Mucosa of stomach (tissue), 1 donor: ENCODE data around the gene RPL11.
A peak's percentile ranks its signal among the peaks of the same experiment; 100 is the strongest.

Experiments used
- H3K27me3 ChIP-seq: one replicate; pipeline ENCODE4 v1.7.0; 2013; ENCODE audit warnings: mild to moderate bottlenecking, low read length; ENCODE audit not compliant: control insufficient read depth, insufficient read depth
- H3K36me3 ChIP-seq: one replicate; pipeline ENCODE4 v1.7.0; 2013; ENCODE audit warnings: low read length; ENCODE audit not compliant: control insufficient read depth, insufficient read depth
- H3K4me1 ChIP-seq: one replicate; pipeline ENCODE4 v1.7.0; 2013; ENCODE audit warnings: mild to moderate bottlenecking, low read length; ENCODE audit not compliant: control insufficient read depth, insufficient read depth
- H3K4me3 ChIP-seq: one replicate; pipeline ENCODE4 v1.7.0; 2013; ENCODE audit warnings: low read length
- H3K9ac ChIP-seq: one replicate; pipeline ENCODE4 v1.7.0; 2013; ENCODE audit warnings: mild to moderate bottlenecking, low read length, moderate library complexity
- H3K9me3 ChIP-seq: one replicate; pipeline ENCODE4 v1.7.0; 2013; ENCODE audit warnings: mild to moderate bottlenecking, low read length, moderate library complexity; ENCODE audit not compliant: control insufficient read depth
- donor health status: Pancreatic carcinoma.

Gene RPL11

DNA sequence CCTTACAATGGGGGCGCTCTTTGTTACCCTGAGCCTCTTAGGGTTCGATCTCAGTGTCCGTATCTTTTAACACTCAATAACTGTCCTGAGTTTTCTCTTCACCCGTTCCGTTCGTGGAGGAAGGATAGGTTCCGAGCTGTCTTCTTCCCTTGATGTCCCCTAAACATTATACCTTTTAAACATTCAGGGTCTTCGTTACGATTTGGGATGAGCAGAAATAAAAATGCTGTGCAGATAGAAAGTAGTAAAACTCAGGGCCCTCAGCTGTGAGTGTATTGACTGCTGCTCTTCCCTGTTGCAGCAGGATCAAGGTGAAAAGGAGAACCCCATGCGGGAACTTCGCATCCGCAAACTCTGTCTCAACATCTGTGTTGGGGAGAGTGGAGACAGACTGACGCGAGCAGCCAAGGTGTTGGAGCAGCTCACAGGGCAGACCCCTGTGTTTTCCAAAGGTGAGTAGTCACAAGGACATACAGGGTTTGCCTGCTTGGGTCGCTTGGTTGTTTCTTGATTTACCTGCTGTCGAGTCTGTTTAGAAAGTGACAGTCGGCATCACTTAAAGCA lies 784 bp downstream of the RPL11 start:
- H3K9ac ChIP-seq: peak overlapping the region; percentile 95
- H3K4me3 ChIP-seq: peak overlapping the region; percentile 99
- no peaks in the 10 kb centered on the region for H3K27me3 ChIP-seq
- peaks cover 21% of the 10 kb centered on the region for H3K4me1 ChIP-seq
- H3K36me3 ChIP-seq: peaks cover 9% of the 10 kb centered on the region
- H3K9me3 ChIP-seq: no peaks in the 10 kb centered on the region

DNA sequence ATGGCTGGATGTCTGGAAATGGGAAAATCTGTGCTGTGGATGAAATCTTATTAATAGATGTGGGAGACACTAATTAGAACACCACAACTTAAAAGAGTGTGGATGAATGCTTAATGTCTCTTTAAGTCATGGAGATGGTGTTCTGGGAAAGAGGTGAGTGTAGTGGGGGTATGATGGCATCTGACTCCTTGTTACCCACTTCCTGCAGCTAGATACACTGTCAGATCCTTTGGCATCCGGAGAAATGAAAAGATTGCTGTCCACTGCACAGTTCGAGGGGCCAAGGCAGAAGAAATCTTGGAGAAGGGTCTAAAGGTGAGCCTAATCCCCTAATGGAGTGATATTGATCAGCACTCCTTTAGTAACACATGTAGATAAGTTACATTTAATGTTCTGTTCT lies 2.0 kb downstream of the RPL11 start:
- Histone ChIP-seq H3K9me3 (no peaks in the 10 kb centered on the region), H3K4me1 (peaks cover 21% of the 10 kb centered on the region), H3K4me3 (no peak overlapping the region), H3K9ac (peak overlapping the region; percentile 95), H3K27me3 (no peaks in the 10 kb centered on the region), H3K36me3 (peaks cover 9% of the 10 kb centered on the region)

DNA sequence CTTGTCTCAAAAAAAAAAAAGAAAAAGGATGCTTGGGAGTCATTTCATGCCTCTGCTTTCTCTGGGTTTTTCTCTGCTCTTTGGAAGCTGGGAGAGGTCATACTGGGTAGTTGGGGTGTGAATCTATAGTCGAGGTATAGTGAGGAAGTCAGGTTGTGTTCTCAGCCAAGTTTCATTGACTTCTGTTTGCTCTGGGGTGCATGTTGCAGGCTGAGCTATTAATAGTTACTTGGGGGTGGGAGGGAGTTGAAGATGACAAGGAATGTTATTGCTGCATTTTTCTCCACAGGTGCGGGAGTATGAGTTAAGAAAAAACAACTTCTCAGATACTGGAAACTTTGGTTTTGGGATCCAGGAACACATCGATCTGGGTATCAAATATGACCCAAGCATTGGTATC lies 2.8 kb downstream of the RPL11 start:
- no peaks in the 10 kb centered on the region for H3K9me3 ChIP-seq
- peaks cover 21% of the 10 kb centered on the region for H3K4me1 ChIP-seq
- no peaks in the 10 kb centered on the region for H3K27me3 ChIP-seq
- peaks cover 9% of the 10 kb centered on the region for H3K36me3 ChIP-seq
- H3K9ac ChIP-seq: no peak overlapping the region
- no peak overlapping the region for H3K4me3 ChIP-seq

GRCh38 chr1:23695667-23696066 lies 4.1 kb downstream of the RPL11 start:
- Histone ChIP-seq H3K9me3 (no peaks in the 10 kb centered on the region), H3K9ac (peak overlapping the region; percentile 9), H3K27me3 (no peaks in the 10 kb centered on the region), H3K4me1 (peaks cover 21% of the 10 kb centered on the region), H3K4me3 (no peak overlapping the region), H3K36me3 (peaks cover 14% of the 10 kb centered on the region)

- Histone ChIP-seq H3K4me3 (no peak overlapping the region), H3K9me3 (no peaks in the 10 kb centered on the region), H3K9ac (no peak overlapping the region), H3K36me3 (peaks cover 19% of the 10 kb centered on the region), H3K27me3 (no peaks in the 10 kb centered on the region), H3K4me1 (peaks cover 21% of the 10 kb centered on the region)
Measured at GRCh38 chr1:23696335-23696989, 4.9 kb downstream of the RPL11 start.

DNA sequence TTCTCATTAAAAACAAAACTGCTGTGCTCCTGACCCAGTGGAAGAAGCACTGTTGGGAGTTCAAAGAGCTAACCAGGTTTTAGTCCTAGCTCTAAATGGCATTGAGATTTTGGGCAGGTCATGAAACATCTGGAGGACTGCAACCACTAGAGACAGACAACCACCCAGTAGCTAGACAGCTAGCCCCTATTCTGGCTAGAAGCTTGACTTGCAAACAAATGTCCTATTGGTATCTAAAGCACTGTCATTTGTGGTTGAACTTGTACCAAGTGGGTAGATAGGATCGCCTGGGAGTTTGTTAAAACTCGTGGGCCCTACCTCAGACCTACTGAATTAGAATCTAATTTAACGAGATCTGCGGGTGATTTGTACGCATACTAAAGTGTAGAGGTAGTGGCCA lies 6.9 kb downstream of the RPL11 start:
- H3K36me3 ChIP-seq: peaks cover 12% of the 10 kb centered on the region
- no peak overlapping the region for H3K9ac ChIP-seq
- peaks cover 9% of the 10 kb centered on the region for H3K4me1 ChIP-seq

DNA sequence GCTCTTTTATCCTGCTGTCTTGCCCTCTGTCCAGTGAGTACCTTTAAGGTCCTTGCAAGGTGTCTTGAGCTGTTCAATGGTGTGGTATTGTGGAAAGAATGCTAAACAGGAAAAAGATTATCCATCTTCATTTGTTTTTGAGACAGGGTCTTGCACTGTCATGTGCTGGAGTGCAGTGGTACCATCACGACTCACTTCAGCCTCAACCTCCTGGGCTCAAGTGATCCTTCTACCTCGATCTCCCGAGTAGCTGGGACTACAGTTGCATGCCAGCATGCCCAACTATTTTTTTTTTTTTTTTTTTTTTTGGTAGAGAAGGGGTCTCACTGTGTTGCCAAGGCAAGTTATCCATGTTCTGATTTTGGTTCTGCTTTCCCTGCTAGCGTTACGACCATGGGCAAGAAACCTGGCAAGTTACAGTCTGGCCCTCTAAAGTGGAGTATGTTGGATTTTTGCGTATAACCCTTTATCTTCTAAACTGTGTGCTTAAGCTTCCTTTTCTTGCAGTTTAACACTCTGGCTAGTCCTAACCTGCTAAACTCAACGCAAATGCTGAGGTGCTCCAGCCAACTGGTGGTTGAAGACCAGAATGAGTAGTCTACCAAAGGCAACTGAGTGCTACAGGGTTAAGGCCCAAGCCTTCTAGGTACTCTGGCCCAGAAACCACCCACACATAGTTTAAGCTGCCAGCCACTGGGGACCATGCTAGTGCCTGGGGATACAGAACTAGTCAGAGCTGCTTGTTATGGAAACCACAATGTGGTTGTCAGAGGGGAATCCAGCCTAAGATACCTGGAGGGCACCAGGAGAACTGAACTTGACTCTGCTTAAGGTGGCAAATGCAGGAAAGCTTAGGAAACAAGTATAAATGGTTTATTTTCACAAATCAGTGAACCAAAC lies 7.9 kb downstream of the RPL11 start:
- H3K9me3 ChIP-seq: no peaks in the 10 kb centered on the region
- no peak overlapping the region for H3K4me3 ChIP-seq
- H3K9ac ChIP-seq: no peak overlapping the region
- H3K27me3 ChIP-seq: no peaks in the 10 kb centered on the region
- peaks cover 12% of the 10 kb centered on the region for H3K36me3 ChIP-seq
- peaks cover under 1% of the 10 kb centered on the region for H3K4me1 ChIP-seq

More for the DNA sequence above, 6.9 kb downstream of the RPL11 start:
- Histone ChIP-seq H3K4me3 (no peak overlapping the region), H3K9me3 (no peaks in the 10 kb centered on the region), H3K27me3 (no peaks in the 10 kb centered on the region)

GRCh38 chr1:23701310-23701709 lies 9.7 kb downstream of the RPL11 start:
- Histone ChIP-seq H3K27me3 (no peaks in the 10 kb centered on the region), H3K4me3 (no peak overlapping the region), H3K9me3 (no peaks in the 10 kb centered on the region), H3K4me1 (peaks cover 14% of the 10 kb centered on the region), H3K9ac (no peak overlapping the region), H3K36me3 (peaks cover 9% of the 10 kb centered on the region)

GRCh38 chr1:23701996-23702395 lies 10.4 kb downstream of the RPL11 start:
- Histone ChIP-seq H3K27me3 (no peaks in the 10 kb centered on the region), H3K4me3 (no peak overlapping the region), H3K9ac (no peak overlapping the region), H3K9me3 (no peaks in the 10 kb centered on the region), H3K36me3 (peaks cover 9% of the 10 kb centered on the region), H3K4me1 (peaks cover 14% of the 10 kb centered on the region)

DNA sequence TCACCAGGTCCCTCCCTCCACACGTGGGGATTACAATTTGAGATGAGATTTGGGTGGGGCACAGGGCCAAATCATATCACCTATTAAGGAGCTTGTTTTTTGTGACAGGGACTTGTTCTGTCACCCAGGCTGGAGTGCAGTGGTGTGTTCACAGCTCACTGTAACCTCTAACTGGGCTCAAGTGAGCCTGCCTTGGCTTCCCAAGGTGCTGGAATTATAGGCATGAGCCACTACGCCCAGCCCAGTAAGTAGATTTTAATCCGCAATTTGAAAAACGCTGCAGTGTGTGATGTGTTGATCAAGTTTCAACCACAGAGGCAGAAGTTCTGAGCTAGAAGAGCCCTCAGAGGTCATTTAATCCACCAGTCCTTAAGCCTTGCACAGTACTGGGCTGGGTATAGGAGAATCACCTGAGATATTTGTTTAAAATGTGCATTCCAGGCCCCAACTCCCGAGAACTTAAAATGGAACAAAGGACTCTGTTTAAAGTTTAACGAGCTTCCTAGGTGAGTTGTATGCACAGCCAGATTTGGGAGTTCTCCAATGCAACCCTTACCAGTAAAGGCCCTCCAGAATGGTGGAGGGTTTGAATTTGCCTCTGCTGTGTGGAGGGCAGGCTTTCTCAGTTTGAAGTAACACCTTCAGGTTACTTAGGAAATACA lies 13.4 kb downstream of the RPL11 start:
- Histone ChIP-seq H3K4me1 (peaks cover 14% of the 10 kb centered on the region), H3K36me3 (peaks cover 5% of the 10 kb centered on the region), H3K27me3 (no peaks in the 10 kb centered on the region), H3K9ac (peak overlapping the region; percentile 35), H3K4me3 (no peak overlapping the region), H3K9me3 (no peaks in the 10 kb centered on the region)

- H3K4me3 ChIP-seq: no peak overlapping the region
- H3K27me3 ChIP-seq: no peaks in the 10 kb centered on the region
- H3K36me3 ChIP-seq: no peaks in the 10 kb centered on the region
- H3K4me1 ChIP-seq: peaks cover 14% of the 10 kb centered on the region
- no peaks in the 10 kb centered on the region for H3K9me3 ChIP-seq
- no peak overlapping the region for H3K9ac ChIP-seq
Measured at GRCh38 chr1:23709229-23709628, 17.6 kb downstream of the RPL11 start.

- Histone ChIP-seq H3K27me3 (no peaks in the 10 kb centered on the region), H3K4me1 (peaks cover 3% of the 10 kb centered on the region), H3K36me3 (no peaks in the 10 kb centered on the region), H3K4me3 (no peak overlapping the region), H3K9ac (no peak overlapping the region), H3K9me3 (no peaks in the 10 kb centered on the region)
Measured at GRCh38 chr1:23718482-23718881, 26.9 kb downstream of the RPL11 start.
